T-helper 2 cell treated with Interferon-gamma antibody and Interleukin-4, amounts not matched to agents 100 ng/mL and 5 ng/mL, for 36 hours (primary cell): ENCODE data around the gene TBX2. TPM values are rescaled to one million over a fixed set of nuclear protein-coding genes. Genes with fewer than 3 reads are reported as not detected.
"Not testable (repeated sequence)": the region's sequence is repeated elsewhere in the genome, so short reads cannot be mapped to it uniquely, and the experiment has no call there.

ENCODE experiments used
- intact Hi-C: fragments of 100-400 bp; cut with micrococcal nuclease; formaldehyde crosslinking; loops from one replicate; pipeline ENCODE4 v1.15.1; 2023
- total RNA-seq: library from RNA; stranded (reverse); gene quantifications from 2 replicates; pipeline ENCODE4 v1.2.3, GENCODE V29; 2022

The TBX2 gene
- total RNA-seq, 1 donor from 2014 or later = not detected

GRCh38 chr17:61426482-61427304 lies 27.1 kb downstream of the TBX2 start:
- intact Hi-C loops = no loop called here

- intact Hi-C loops = no loop called here
These were observed 27.9 kb downstream of the TBX2 start for GRCh38 chr17:61427567-61427966.

GRCh38 chr17:61429274-61429673 lies 29.6 kb downstream of the TBX2 start:
- intact Hi-C loops = no loop called here

GRCh38 chr17:61429831-61430230 lies 30.2 kb downstream of the TBX2 start:
- intact Hi-C loops = not testable (repeated sequence)

GRCh38 chr17:61431594-61432311 lies 32.1 kb downstream of the TBX2 start:
- intact Hi-C loops = no loop called here

- intact Hi-C loops = no loop called here
These were observed 36.6 kb downstream of the TBX2 start for GRCh38 chr17:61436273-61436672.

GRCh38 chr17:61436995-61437704 lies 37.5 kb downstream of the TBX2 start:
- intact Hi-C loops = no loop called here

- intact Hi-C loops = no loop called here
These were observed 41.1 kb downstream of the TBX2 start for GRCh38 chr17:61440697-61441096.

- intact Hi-C loops = not testable (repeated sequence)
These were observed 41.9 kb downstream of the TBX2 start for GRCh38 chr17:61441507-61441906.

GRCh38 chr17:61442136-61442775 lies 42.6 kb downstream of the TBX2 start:
- intact Hi-C loops = no loop called here

- intact Hi-C loops = no loop called here
These were observed 43.3 kb downstream of the TBX2 start for GRCh38 chr17:61442878-61443474.

- intact Hi-C loops = no loop called here
These were observed 43.8 kb downstream of the TBX2 start for GRCh38 chr17:61443475-61443882.

GRCh38 chr17:61444075-61444474 lies 44.4 kb downstream of the TBX2 start:
- intact Hi-C loops = no loop called here

GRCh38 chr17:61444831-61445230 lies 45.2 kb downstream of the TBX2 start:
- intact Hi-C loops = no loop called here

GRCh38 chr17:61447358-61447757 lies 47.7 kb downstream of the TBX2 start:
- intact Hi-C loops = no loop called here

- intact Hi-C loops = no loop called here
These were observed 48.4 kb downstream of the TBX2 start for GRCh38 chr17:61448042-61448441.

- intact Hi-C loops = not testable (repeated sequence)
These were observed 49.5 kb downstream of the TBX2 start for GRCh38 chr17:61449140-61449539.

GRCh38 chr17:61449707-61450640 lies 50.3 kb downstream of the TBX2 start:
- intact Hi-C loops = no loop called here

GRCh38 chr17:61450641-61451537 lies 51.2 kb downstream of the TBX2 start:
- intact Hi-C loops = no loop called here
